ENCODE data around the gene MIS12.

MIS12 gene

GRCh38 chr17:5481451-5481850 is 4.9 kb upstream of the MIS12 start:
- H2AFZ ChIP-seq (ENCODE audit: low read length), result no peak overlapping the region

GRCh38 chr17:5485270-5486205 is 828 bp upstream of the MIS12 start, which contains the start of gene DERL2:
DERL2 (minus strand) TSS chr17:5486178; CDS start chr17:5486161, 17 bp downstream.
- peak within 1 kb of the TSS; percentile 93 for H3K27ac ChIP-seq (ENCODE audit: low read depth, low read length, poor library complexity, severe bottlenecking)
- H3K27me3 ChIP-seq (ENCODE audit: insufficient read depth, low read length), result no peaks in the 10 kb centered on the region
- peak within 1 kb of the TSS; percentile 91 for H3K4me3 ChIP-seq (ENCODE audit: low read depth, low read length, poor library complexity, severe bottlenecking)
- H3K79me2 ChIP-seq (ENCODE audit: insufficient read depth, low read length), result peaks cover 21% of the 10 kb centered on the region
- H3F3A ChIP-seq (ENCODE audit: insufficient read depth, low read length), result no peaks in the 10 kb centered on the region
- no peak for TF ChIP-seq CTCF (IDR thresholded peaks at IDR 0.05; ENCODE audit: low read length)
- no peak for TF ChIP-seq EZH2 (IDR thresholded peaks at IDR 0.05; ENCODE audit: borderline replicate concordance, low read length)
- H2AFZ ChIP-seq (ENCODE audit: low read length), result no peak within 1 kb of the TSS
- H3K4me2 ChIP-seq (ENCODE audit: low read length), result peak within 1 kb of the TSS; percentile 85
- H3K9me2 ChIP-seq (ENCODE audit: low read depth, low read length), result no peaks in the 10 kb centered on the region
- no peaks in the 10 kb centered on the region for H3K9me3 ChIP-seq (ENCODE audit: low read length)
- H3K4me1 ChIP-seq (ENCODE audit: insufficient read depth, low read length, severe bottlenecking), result peaks cover 22% of the 10 kb centered on the region
- peaks cover 76% of the 10 kb centered on the region for H3K36me3 ChIP-seq (ENCODE audit: insufficient read depth, low read length)
- H4K20me1 ChIP-seq (ENCODE audit: insufficient read depth, low read length), result no peaks in the 10 kb centered on the region
- peak within 1 kb of the TSS; percentile 86 for H3K9ac ChIP-seq (ENCODE audit: low read length)

More at GRCh38 chr17:5481451-5481850, 4.9 kb upstream of the MIS12 start:
- H3K79me2 ChIP-seq (ENCODE audit: insufficient read depth, low read length), result peaks cover 16% of the 10 kb centered on the region
- no peaks in the 10 kb centered on the region for H3K27me3 ChIP-seq (ENCODE audit: insufficient read depth, low read length)
- H3K4me2 ChIP-seq (ENCODE audit: low read length), result no peak overlapping the region
- H3F3A ChIP-seq (ENCODE audit: insufficient read depth, low read length), result no peaks in the 10 kb centered on the region
- H3K27ac ChIP-seq (ENCODE audit: low read depth, low read length, poor library complexity, severe bottlenecking), result no peak overlapping the region
- peaks cover 12% of the 10 kb centered on the region for H3K4me1 ChIP-seq (ENCODE audit: insufficient read depth, low read length, severe bottlenecking)
- TF ChIP-seq EZH2 (IDR thresholded peaks at IDR 0.05; ENCODE audit: borderline replicate concordance, low read length) (no peak), CTCF (IDR thresholded peaks at IDR 0.05; ENCODE audit: low read length) (no peak)
- no peaks in the 10 kb centered on the region for H3K9me3 ChIP-seq (ENCODE audit: low read length)
- no peaks in the 10 kb centered on the region for H3K9me2 ChIP-seq (ENCODE audit: low read depth, low read length)
- H3K9ac ChIP-seq (ENCODE audit: low read length), result no peak overlapping the region
- no peaks in the 10 kb centered on the region for H4K20me1 ChIP-seq (ENCODE audit: insufficient read depth, low read length)
- no peak overlapping the region for H3K4me3 ChIP-seq (ENCODE audit: low read depth, low read length, poor library complexity, severe bottlenecking)
- peaks cover 85% of the 10 kb centered on the region for H3K36me3 ChIP-seq (ENCODE audit: insufficient read depth, low read length)

- H3K4me2 ChIP-seq (ENCODE audit: low read length), result no peak overlapping the region
- H3K4me1 ChIP-seq (ENCODE audit: insufficient read depth, low read length, severe bottlenecking), result peaks cover 22% of the 10 kb centered on the region
- H4K20me1 ChIP-seq (ENCODE audit: insufficient read depth, low read length), result no peaks in the 10 kb centered on the region
- H3K9me3 ChIP-seq (ENCODE audit: low read length), result peaks cover 5% of the 10 kb centered on the region
- no peaks in the 10 kb centered on the region for H3K27me3 ChIP-seq (ENCODE audit: insufficient read depth, low read length)
- H3F3A ChIP-seq (ENCODE audit: insufficient read depth, low read length), result no peaks in the 10 kb centered on the region
- no peak overlapping the region for H2AFZ ChIP-seq (ENCODE audit: low read length)
- H3K9me2 ChIP-seq (ENCODE audit: low read depth, low read length), result no peaks in the 10 kb centered on the region
- TF ChIP-seq EZH2 (IDR thresholded peaks at IDR 0.05; ENCODE audit: borderline replicate concordance, low read length) (no peak), CTCF (IDR thresholded peaks at IDR 0.05; ENCODE audit: low read length) (no peak)
- peaks cover 17% of the 10 kb centered on the region for H3K79me2 ChIP-seq (ENCODE audit: insufficient read depth, low read length)
- no peak overlapping the region for H3K9ac ChIP-seq (ENCODE audit: low read length)
- peaks cover 53% of the 10 kb centered on the region for H3K36me3 ChIP-seq (ENCODE audit: insufficient read depth, low read length)
- H3K27ac ChIP-seq (ENCODE audit: low read depth, low read length, poor library complexity, severe bottlenecking), result no peak overlapping the region
- no peak overlapping the region for H3K4me3 ChIP-seq (ENCODE audit: low read depth, low read length, poor library complexity, severe bottlenecking)
Observed at GRCh38 chr17:5488752-5489151, 2.4 kb downstream of the MIS12 start.

Measured in OCI-LY1 (cell line).